NCI-H2107 treated with DMSO at 0.1 percent for 48 hours (cell line): Measurements from ENCODE around the gene PLD5.
"Not testable (repeated sequence)": the region's sequence is repeated elsewhere in the genome, so short reads cannot be mapped to it uniquely, and the experiment has no call there.

Source experiments
- DNase-seq: peaks from one replicate; lab custom pipeline; 2025; ENCODE audit not compliant: unreplicated experiment; lab: John Stamatoyannopoulos, UW

The PLD5 gene

DNA sequence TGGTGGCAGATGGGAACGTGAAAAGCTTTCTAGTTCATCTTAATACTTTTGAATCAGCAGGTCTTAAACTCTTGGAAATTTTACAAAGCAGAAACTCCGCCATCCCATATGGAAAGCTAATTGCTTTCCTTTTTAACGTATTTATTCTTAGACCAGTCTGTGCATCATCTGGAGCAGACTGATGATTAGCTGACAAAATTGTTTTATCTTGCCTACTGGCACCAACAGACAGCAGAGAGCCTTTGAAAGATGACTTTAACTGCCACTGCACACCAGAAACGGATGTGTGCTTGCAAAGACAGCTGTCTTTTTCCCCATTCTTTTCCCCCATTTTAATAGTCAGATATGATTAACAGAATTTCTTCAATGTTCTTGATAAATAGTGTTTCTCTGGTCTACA lies 97.0 kb downstream of the PLD5 start:
- no peak for DNase-seq

DNA sequence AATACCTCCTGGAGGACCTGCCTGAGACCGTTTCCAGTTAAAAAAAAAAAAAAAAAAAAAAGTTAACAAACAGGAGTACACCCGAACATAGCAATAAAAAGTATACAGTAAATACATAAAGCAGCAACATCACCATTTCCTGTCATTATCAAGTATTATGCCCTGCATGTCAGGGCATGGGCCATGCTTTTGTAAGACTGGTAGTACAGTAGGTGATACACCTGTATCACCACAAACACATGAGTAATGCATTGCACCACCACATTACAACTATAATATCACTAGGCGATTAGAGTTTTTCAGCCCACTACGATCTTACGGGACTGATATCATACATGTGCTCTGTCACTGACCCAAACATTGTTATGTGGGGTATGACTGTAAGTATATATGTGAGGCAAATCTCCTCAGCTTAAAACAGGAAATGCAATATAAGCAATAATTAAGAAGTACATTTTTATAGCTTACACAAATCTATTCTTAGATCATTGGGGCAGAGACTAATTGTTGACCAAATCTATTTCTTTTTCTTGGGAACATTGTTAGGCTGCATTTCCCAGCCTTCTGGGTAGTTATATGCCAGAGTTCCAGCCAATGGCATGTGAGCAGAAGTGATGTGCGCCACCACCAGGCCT lies 98.1 kb downstream of the PLD5 start:
- DNase-seq = no peak

DNA sequence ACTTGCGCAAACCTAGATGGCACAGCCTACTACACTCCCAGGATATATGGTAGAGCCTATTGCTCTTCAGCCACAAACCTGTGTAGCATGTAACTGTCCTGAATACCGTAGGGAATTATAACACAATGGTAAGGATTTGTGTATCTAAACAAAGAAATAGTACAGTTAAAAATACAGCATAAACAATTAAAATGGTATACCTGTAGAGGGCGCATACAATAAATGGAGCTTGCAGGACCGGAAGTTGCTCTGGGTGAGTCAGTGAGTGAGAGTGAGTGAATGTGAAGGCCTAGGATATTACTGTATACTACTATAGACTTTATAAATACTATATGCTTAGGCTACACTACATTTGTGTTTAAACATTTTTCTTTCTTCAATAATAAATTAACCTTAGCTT lies 99.3 kb downstream of the PLD5 start:
- DNase-seq = no peak

DNA sequence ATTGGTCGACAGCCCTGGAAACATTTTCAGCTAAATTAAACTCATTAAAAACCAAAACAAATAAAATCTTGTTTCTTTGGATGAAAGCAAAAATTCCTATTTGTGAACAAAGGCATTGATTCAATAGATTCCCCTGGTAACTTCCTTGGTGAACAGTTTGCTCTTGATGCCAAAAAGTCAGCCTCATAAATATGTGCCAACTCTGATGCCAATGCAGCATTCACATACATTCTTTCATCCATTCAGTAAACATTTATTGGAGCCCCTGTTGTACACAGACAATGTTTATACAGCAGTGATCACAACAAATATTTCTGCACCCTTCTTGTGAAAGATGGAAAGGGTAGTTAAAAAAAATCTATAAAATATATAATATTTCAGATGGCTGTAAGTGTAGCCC lies 107.8 kb downstream of the PLD5 start:
- no peak for DNase-seq

DNA sequence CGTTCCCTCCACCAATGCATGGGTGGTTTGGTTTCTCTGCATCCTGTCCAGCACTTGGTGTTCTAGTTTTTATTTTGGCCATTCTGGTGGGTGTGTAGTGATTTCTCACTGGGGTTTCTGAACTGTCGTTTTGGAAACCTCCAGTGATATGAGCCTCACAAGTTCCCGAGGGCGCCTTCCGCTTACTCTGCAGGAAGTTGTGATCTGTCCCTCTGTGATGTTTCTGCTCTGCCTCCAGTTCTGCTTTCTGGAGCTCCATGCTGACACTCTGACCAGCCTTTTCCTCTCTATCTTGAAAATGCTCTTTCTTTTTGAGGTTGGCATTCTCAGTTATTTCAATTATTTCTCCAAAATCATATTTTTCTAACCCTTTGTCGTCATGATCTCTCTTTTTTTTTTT lies 111.6 kb downstream of the PLD5 start:
- no peak for DNase-seq

DNA sequence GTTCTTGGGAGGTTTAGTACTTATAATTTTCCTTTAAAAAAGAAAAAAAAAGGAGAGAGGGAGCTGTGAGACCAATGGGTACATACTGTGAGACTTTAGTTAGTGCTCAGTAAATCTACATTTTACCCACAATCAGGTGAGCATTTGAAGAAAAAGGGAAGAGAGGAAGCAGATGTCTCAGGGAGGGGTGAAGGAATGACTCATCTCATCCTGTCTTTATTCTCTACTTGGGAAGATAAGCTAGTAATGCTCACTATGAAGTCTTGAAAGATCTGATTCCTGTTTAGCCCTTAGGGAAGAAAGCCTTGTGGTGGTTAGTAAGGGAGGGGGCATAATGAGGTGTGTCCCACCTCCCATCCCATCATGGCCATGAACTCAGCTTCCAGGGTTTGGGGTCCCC lies 112.6 kb downstream of the PLD5 start:
- no peak for DNase-seq

DNA sequence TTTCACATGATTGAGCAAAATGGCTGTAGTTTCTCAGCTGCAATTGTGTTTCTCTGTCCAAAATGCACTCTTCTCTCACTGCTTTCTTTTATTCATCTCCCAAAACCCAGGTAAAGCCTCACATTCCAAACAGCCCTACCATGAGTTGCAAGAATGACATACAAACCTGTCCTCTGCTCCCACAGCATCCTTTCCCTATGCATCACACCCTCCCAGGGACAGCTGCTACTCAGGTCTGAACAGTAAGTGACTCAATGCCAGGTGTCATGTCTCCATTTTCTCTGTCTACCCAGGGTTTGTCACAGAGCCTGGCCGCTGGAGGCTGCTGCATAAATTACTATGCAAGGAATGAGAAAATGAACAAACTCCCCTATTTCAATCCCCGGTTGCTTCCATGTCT lies 118.5 kb downstream of the PLD5 start:
- DNase-seq = no peak

DNA sequence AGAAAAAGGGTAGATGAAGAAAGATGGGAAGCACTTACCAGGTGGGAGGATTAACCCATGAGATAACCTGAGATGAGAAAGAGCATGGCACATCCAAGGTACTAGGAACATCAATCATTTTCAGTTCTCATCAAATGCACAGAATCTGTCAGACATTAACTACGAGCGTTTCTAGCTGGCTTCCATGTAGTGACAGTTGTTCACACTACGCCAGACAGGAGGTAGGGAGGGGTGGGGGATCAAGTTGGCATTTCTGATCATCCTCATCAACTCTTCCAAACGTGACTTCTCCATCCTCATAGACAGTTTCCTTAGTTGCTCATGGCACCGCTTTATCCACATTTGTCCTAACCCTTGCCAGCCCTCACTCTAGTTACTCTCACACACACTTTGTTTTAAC lies 120.2 kb downstream of the PLD5 start:
- no peak for DNase-seq

DNA sequence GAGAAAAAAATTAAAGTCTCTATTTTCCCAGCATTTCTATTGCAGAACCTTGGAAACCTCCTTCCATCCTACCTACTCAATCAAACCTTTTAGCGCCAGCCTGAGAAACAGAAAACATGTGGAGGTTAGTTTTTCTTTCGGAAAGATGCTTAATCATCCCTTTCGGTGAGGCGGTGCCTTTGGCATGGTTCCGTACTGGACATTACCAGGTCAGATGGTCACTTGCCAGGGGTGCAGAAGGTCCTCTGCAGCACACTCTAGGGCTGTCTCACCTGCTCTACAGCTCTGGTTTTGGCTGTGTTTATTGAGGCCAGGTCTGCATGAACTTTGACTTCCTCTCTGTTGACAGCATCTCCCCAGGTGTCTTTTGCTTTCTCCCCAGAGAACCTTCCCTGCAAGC lies 121.5 kb downstream of the PLD5 start:
- no peak for DNase-seq

DNA sequence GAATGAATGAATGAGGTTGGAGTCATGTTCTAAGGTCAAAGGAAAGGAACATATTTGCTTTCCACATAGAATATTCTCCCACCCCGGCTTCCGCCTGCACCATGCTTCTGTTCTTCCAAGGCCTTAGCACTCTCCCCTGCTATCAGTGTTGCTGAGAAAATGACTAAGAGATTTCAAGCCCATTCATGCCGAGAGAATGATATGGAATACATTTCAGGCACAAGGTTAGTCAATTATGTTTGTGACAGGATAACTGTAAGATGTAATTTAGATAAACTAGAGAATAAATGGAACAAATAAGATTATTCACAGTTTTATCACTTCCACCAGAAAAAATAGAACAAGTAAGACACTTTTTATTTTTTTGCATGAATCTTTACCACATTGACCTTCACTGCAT lies 122.6 kb downstream of the PLD5 start:
- no peak for DNase-seq

DNA sequence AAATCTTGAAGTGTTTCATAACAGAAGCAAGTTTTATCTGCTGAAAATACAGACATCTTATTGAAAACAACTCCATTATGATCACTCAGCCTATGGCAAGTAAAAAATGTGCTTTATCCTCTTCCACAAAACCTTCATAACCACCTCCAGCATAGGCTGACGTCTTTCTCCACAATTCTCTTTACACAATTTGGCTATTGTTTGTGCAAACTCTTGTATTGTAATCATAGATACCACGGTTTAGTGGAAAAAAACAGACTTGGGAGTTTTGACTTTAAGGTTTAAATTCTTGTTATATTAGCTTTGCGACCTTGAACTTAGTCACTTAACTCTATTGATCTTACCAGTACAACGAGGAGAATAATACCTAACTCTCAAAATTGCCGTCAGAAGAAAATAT lies 126.1 kb downstream of the PLD5 start:
- DNase-seq = no peak

DNA sequence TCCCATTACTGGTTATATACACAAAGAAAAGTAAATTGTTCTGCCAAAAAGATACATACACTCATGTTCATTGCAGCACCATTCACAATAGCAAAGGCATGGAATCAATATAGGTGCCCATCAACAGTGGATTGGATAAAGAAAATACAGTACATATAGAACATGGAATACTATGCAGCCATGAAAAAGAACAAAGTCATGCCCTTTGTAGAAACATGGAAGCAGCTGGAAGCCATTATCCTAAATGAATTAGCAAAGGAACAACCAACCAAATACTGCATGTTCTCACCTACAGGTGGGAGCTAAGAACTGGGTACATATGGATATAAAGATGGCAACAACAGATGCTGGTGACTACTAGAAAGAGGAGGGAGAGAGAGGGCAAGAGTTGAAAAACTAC lies 132.6 kb downstream of the PLD5 start:
- DNase-seq = no peak

DNA sequence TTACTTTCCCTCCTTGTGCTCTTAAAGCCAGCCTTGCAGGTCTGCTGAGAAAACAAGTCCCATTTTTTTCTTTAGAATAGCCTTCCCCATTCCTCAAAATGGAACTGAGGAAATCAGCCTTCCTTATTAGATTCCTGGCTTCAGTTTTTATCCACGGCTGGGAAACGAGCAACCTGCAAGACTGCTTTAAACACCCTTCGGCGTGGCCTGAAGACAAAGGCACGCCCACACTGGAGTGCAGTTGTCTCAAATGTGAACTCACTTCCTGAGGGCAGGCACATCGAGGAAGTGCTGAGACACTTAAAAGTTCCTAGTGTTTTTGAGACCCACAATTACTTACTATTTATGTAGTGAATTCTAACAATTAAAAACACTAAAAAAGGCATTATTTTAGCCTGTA lies 148.4 kb downstream of the PLD5 start:
- DNase-seq = not testable (repeated sequence)

DNA sequence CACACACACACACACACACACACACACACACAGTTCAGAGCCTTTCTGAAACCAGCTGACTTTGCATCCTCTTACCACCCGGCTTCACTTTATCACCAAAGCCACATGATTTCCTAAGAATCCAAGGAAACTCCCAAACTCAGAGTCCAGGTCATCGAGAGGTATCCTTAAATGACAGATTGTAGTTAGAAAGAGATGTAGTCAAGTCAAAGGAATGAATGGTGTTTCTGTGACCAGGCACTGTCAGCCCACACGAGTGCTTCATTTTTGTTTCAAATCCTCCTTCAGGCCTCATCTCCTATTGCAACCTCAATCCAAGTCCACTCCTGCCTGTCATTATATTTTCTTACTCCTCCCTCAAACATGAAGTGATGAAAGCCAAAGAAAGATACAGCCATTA lies 174.1 kb downstream of the PLD5 start:
- not testable (repeated sequence) for DNase-seq

DNA sequence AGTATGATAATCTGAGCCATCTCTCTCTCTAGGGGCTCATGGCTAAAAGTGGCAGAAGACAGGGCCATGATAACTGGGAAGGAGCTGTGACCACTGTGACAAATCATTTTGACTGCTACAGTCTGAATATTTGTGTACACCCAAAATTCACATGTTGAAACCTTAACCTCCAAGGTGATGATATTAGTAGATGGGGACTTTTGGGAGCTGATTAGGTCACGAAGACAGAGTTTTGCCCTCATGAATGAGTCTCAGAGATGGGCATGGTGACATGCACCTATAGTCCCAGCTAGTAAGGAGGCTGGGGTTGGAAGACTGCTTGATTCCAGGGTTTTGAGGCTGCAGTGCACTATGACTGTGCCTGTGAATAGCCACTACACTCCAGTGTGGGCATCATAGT lies 174.9 kb downstream of the PLD5 start:
- no peak for DNase-seq

DNA sequence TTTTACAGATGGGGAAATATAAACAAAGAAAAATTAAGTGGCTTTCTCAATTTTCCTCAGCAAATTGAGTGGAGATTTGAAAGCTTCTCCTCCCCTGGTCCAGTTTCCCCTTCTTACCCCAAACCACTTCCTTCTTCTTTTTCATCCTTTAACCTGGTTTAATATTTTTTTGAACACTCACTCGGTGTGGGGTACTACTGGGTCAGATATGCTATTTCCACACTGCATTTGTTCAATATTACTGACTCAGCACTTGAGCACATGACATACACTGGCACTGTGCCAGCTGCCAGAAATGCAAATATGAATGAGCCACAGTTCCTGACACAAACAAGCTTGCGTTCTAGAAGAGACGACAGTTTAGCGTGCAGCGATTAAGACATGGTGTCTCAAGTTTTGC lies 193.6 kb downstream of the PLD5 start:
- DNase-seq = not testable (repeated sequence)

DNA sequence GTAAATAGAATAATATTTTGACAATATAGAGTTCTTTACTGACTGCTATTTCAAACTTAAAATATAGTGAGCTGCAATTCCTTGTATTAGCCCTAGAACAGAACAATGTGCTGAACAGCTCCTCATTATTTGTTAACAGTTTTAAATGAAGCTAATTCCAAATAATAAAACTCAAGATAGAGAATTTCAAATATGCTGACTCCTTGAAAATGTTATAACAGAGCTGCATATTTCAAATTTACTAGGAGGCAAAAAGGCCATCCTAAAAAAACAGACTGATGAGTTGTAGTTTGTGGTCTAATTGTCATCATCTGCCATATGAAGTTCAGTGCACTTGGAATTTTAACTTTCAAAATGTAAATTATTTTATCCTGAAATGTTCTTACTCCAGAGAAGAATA lies 197.1 kb downstream of the PLD5 start:
- not testable (repeated sequence) for DNase-seq

DNA sequence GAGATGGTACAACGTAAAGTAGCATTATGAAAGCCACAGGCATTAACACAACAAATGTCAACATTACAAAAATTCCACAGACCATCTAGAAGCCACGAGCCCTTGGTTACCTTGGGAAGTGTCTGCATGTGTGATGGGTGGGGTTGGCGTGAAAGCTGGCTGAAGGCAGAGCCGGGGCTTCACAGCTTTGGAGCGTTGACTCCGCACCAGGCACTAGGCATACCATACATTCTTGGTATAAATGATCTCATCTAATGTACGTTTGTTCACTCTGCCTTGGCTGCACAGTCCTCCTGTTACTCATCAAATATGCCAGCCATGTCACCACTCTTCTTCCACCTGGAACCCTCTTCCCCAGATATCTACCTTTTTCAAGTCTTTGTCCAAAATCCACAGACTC lies 202.5 kb downstream of the PLD5 start:
- DNase-seq = not testable (repeated sequence)

DNA sequence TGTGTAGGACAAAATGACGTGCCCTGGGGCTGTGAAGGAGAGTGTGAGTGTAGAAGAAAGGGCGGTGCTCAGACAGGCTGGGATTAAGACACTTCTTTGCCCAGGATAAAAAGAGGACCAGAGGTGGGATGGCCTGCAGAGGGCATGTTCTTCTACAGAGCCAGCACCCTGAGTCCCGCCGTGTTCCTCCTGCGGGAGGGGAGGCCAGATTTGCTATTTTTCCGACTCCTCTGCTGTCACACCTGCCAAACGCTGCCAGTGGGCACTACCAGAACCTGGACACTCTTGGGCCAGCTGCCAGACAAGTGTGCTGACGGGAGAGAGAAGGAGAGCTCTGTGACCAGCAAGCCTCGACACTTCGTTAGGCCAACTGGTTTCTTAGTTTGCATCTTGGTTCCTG lies 206.4 kb downstream of the PLD5 start:
- no peak for DNase-seq

DNA sequence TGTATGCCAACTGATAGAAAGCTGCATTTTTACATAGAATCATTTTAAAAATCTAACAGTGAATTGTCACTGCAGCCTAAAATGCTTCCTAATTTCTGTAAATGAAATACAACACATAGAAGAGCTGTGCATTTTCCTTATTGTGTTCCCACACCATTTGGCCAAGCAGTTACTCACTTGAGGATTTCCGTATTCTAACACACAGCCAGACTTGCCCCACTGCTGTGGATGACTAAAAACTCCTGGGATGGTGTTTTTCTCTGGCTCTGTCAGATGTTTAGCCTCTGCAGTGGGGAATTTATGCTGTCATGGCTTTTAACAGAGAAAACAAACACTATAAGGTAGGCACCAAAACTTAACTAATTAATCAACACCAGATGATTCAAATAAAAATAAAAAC lies 209.6 kb downstream of the PLD5 start:
- DNase-seq = not testable (repeated sequence)

DNA sequence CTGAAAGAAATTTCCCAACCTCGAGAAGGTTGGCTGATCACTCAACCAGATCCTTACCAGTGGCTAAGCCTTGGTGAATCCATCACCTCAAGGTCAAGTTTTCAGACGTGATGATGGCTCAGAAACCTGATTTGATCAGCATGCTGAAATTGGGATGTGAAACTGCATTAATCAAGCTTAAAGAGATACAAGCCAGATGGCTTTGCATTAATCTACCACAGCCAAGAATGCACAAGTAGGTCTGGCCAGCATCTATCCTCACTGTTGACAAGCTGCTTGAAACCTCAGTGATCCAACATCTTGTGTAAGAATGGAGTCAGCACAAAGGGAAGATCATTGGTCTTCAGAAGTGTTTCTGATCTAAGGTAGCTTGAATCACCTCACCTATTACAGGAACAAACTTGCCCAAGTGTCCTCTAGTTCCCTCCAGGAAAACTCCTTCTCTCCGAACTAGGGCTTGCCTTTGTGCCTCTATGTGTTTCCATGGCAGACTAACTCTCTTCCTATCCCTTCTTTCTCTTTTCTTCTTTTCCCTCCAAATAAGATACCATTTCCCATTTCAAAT lies 210.3 kb downstream of the PLD5 start:
- DNase-seq = not testable (repeated sequence)

DNA sequence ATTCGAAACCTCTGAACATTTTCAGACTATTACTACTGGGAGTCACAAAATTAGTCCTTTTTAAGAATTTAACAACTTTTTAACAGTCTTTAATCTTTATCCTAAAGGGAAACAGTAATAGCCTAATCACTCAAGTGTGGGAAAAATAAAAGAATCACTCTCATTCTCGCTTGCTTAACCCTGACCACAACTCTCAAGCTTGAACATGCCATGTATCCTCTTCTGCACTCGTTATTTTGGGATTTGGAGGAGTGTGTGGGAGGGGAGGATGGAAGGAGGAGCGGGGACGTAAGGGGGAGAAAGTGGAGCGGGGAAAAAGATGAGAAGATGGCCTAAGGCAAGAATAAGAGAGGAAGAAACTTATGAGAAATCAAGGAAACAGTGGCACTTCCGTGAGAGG lies 215.8 kb downstream of the PLD5 start:
- DNase-seq = not testable (repeated sequence)

DNA sequence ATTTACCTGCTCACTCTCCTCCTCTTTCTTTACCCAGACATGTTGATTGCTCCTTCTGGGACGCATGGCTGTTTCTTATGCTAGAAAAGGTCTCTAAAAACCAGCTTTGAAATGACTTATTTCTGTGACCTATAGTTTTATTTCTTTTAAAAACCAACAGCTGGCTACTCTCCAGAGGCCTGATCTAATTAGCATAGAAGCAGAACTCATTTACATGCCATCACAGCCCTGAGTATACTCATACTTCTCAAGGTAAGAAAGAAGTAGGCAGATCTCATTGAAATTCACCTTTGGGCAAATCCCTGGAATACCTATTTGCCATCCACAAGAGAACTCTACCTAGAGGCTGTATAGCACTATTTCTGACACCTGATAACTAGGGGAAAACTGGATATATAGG lies 230.7 kb downstream of the PLD5 start:
- DNase-seq = not testable (repeated sequence)
